Gastroesophageal sphincter (tissue), 3 donors: ENCODE results near the gene DEPDC1B.

Experiments used
- EP300 ChIP-seq: sonication (generic); formaldehyde crosslinking; IDR thresholded peaks from one replicate; pipeline ENCODE4 v1.6.1; 2017; ENCODE audit warnings: antibody characterized with exemption, mild to moderate bottlenecking
- POLR2AphosphoS5 ChIP-seq: sonication (generic); formaldehyde crosslinking; IDR thresholded peaks from one replicate; pipeline ENCODE4 v1.6.1; 2017; ENCODE audit warnings: antibody characterized with exemption
- TF ChIP-seq, protein P1 (sequence below), 4 experiments: fragments of 200-600 bp in 2 of 4; fragments of 450-650 bp in 2 of 4; sonication (generic) in 1 of 4; IDR thresholded peaks; one replicate each; pipeline ENCODE4 v1.5.1; 2017 to 2019; ENCODE audit warnings: antibody characterized with exemption in 4 of 4, mild to moderate bottlenecking in 2 of 4, moderate library complexity in 2 of 4

DNA sequence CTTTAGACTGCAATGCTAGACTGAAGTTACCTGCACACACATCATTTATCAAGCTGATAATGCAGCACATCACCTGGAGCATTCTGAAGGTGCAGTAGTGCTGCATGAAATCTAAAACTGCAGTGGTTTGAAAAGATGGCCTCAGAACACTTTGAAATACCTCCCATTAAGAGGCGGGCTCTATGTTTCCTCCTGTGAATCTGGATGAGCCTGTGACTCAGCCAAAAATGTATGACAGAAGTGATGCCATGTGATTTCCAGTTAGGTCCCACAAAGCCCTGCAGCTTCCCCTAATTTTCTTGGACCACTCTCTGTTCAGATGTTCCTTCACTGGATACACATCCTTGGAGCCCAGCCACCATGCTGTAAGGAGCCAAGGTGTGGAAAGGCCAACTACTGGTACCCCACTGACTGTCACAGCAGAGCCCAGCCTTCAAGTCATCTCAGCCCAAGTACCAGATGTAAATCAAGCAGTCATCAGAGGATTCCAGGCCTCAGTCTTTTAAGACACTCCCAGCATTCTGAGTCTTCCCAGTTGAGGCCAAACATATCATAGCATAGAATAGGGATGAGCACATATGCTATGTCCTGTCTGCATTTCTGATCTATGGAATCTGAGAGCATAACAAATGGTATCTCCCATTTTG is 27.2 kb upstream of the DEPDC1B start:
- TF ChIP-seq EP300 (no peak), POLR2AphosphoS5 (no peak)
- TF ChIP-seq, protein P1, sequence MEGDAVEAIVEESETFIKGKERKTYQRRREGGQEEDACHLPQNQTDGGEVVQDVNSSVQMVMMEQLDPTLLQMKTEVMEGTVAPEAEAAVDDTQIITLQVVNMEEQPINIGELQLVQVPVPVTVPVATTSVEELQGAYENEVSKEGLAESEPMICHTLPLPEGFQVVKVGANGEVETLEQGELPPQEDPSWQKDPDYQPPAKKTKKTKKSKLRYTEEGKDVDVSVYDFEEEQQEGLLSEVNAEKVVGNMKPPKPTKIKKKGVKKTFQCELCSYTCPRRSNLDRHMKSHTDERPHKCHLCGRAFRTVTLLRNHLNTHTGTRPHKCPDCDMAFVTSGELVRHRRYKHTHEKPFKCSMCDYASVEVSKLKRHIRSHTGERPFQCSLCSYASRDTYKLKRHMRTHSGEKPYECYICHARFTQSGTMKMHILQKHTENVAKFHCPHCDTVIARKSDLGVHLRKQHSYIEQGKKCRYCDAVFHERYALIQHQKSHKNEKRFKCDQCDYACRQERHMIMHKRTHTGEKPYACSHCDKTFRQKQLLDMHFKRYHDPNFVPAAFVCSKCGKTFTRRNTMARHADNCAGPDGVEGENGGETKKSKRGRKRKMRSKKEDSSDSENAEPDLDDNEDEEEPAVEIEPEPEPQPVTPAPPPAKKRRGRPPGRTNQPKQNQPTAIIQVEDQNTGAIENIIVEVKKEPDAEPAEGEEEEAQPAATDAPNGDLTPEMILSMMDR (IDR thresholded peaks at IDR 0.05) = no peak
